Measurements from ENCODE around the gene MED13L.

The MED13L gene

DNA sequence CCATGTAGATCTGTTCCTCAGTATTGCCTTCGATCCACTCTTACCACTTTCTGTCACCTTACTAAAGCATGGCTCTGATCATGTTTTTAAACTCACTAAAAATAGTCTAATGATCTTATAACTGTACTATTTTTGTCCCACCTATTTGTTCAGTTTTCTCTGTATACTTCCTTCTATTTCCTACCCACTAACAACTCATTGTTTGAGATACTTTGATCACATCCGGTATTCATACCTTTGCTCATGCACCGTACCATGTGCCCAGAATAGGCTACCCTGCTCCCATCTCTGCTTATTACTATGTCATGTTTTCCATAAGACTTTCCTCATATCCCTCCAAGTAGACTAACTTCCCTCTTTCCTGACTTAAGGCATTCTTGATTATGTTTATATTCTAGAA is 128.6 kb downstream of the MED13L start:
- ATAC-seq: no peak
- TF ChIP-seq PPARA (CRISPR knock-in tag; IDR thresholded peaks at IDR 0.05; ENCODE audit: borderline replicate concordance) (no peak), ARNTL (CRISPR knock-in tag; IDR thresholded peaks at IDR 0.05; ENCODE audit: borderline replicate concordance, low read depth) (no peak), ZNF70 (CRISPR knock-in tag; IDR thresholded peaks at IDR 0.05) (no peak), SNAI2 (CRISPR knock-in tag; IDR thresholded peaks at IDR 0.05) (no peak), CSDC2 (CRISPR knock-in tag; IDR thresholded peaks at IDR 0.05) (no peak)

DNA sequence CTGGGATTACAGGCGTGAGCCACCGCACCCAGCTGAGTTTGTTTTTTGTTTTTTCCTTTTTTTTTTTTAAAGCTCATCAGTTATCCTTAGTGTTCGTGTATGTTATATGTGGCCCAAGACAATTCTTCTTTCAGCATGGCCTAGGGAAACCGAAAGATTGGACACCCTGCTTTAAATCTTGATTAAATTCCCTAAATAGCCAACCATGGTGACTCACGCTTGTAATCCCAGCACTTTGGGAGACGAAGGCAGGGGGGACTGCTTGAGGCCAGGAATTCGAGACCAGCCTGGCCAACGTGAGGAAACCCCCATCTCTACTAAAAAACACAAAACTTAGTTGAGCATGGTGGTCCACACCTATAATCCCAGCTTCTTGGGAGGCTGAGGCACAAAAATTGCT is 131.1 kb downstream of the MED13L start:
- TF ChIP-seq ZC3H10 (CRISPR knock-in tag; IDR thresholded peaks at IDR 0.05) (no peak), RARB (CRISPR knock-in tag; IDR thresholded peaks at IDR 0.05) (no peak), ZFP30 (CRISPR knock-in tag; IDR thresholded peaks at IDR 0.05) (no peak), PPARA (CRISPR knock-in tag; IDR thresholded peaks at IDR 0.05; ENCODE audit: borderline replicate concordance) (no peak), SNAI2 (CRISPR knock-in tag; IDR thresholded peaks at IDR 0.05) (no peak), ZNF8 (CRISPR knock-in tag; IDR thresholded peaks at IDR 0.05) (no peak), TOX (CRISPR knock-in tag; IDR thresholded peaks at IDR 0.05; ENCODE audit: borderline replicate concordance) (no peak), GLIS3 (CRISPR knock-in tag; IDR thresholded peaks at IDR 0.05) (no peak), CSDC2 (CRISPR knock-in tag; IDR thresholded peaks at IDR 0.05) (no peak), ESRRG (CRISPR knock-in tag; IDR thresholded peaks at IDR 0.05) (no peak), ZNF565 (CRISPR knock-in tag; conservative IDR thresholded peaks at IDR 0.05; ENCODE audit: low read depth) (no peak)
- no peak for ATAC-seq

- ATAC-seq: no peak
- TF ChIP-seq CSRNP3 (CRISPR knock-in tag; IDR thresholded peaks at IDR 0.05): no peak
- TF ChIP-seq BACH2 (CRISPR knock-in tag; IDR thresholded peaks at IDR 0.05; ENCODE audit: borderline replicate concordance): no peak
- TF ChIP-seq OSR1 (CRISPR knock-in tag; IDR thresholded peaks at IDR 0.05): no peak
- no peak for TF ChIP-seq TCF4 (CRISPR knock-in tag; IDR thresholded peaks at IDR 0.05; ENCODE audit: borderline replicate concordance)
- no peak for TF ChIP-seq GLIS3 (CRISPR knock-in tag; IDR thresholded peaks at IDR 0.05)
- TF ChIP-seq RARB (CRISPR knock-in tag; IDR thresholded peaks at IDR 0.05): no peak
- no peak for TF ChIP-seq ZFP30 (CRISPR knock-in tag; IDR thresholded peaks at IDR 0.05)
- TF ChIP-seq, protein P1, sequence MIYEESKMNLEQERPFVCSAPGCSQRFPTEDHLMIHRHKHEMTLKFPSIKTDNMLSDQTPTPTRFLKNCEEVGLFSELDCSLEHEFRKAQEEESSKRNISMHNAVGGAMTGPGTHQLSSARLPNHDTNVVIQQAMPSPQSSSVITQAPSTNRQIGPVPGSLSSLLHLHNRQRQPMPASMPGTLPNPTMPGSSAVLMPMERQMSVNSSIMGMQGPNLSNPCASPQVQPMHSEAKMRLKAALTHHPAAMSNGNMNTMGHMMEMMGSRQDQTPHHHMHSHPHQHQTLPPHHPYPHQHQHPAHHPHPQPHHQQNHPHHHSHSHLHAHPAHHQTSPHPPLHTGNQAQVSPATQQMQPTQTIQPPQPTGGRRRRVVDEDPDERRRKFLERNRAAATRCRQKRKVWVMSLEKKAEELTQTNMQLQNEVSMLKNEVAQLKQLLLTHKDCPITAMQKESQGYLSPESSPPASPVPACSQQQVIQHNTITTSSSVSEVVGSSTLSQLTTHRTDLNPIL (CRISPR knock-in tag; IDR thresholded peaks at IDR 0.05; ENCODE audit: low read depth): no peak
Measured at GRCh38 chr12:116145451-116145850, 132.0 kb downstream of the MED13L start.

DNA sequence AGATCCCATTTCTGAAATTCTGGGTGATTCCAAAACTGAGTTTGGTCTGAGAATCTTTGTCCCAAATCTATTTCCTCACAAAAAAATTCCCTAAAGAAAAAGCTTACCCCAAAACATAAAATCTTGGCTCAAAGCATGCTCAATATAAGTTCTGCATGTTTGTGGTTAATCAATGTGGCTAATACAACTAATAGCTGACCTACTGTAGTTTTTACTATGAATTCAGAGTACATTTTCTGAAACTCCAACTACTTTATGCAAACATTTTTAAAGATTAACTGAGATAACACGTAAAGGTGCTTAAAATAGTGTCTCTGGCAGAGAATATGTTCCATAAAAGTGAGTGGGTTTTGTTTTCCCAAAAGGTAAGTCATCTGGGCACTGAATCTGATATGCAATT is 133.1 kb downstream of the MED13L start:
- no peak for TF ChIP-seq RARB (CRISPR knock-in tag; IDR thresholded peaks at IDR 0.05)
- no peak for TF ChIP-seq TOX (CRISPR knock-in tag; IDR thresholded peaks at IDR 0.05; ENCODE audit: borderline replicate concordance)
- no peak for TF ChIP-seq OSR1 (CRISPR knock-in tag; IDR thresholded peaks at IDR 0.05)
- no peak for TF ChIP-seq GLIS3 (CRISPR knock-in tag; IDR thresholded peaks at IDR 0.05)
- no peak for ATAC-seq

DNA sequence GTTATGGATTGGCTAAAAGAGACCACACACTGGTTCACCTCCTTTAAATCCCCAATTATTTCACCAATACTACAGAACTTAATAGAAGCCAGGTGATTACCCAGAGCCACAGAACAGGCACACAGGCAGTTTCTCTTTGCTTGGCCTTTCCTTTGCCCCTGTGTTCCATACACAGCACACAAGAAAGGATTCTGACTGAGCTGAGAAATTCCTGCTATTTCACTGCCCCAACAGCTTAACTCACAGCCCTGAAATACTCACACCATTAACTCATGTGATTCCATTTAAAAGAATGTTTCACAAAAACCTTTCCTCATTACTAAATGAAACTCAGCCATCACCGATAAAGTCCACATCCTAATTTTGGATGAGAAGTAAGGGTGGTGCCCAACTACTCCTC is 133.6 kb downstream of the MED13L start:
- TF ChIP-seq OSR1 (CRISPR knock-in tag; IDR thresholded peaks at IDR 0.05) (no peak), GLIS3 (CRISPR knock-in tag; IDR thresholded peaks at IDR 0.05) (no peak), BACH2 (CRISPR knock-in tag; IDR thresholded peaks at IDR 0.05; ENCODE audit: borderline replicate concordance) (no peak), PPARA (CRISPR knock-in tag; IDR thresholded peaks at IDR 0.05; ENCODE audit: borderline replicate concordance) (no peak)
- TF ChIP-seq, protein P1 (CRISPR knock-in tag; IDR thresholded peaks at IDR 0.05; ENCODE audit: low read depth): no peak
- ATAC-seq: peak; percentile 81

GRCh38 chr12:116142936-116143898 is 134.3 kb downstream of the MED13L start:
- ATAC-seq: peak; percentile 75

More at GRCh38 chr12:116142936-116143898, 134.3 kb downstream of the MED13L start:
- TF ChIP-seq PPARA (CRISPR knock-in tag; IDR thresholded peaks at IDR 0.05; ENCODE audit: borderline replicate concordance): no peak
- TF ChIP-seq ZNF70 (CRISPR knock-in tag; IDR thresholded peaks at IDR 0.05): no peak
- no peak for TF ChIP-seq SNAI2 (CRISPR knock-in tag; IDR thresholded peaks at IDR 0.05)
- TF ChIP-seq ISL1 (CRISPR knock-in tag; IDR thresholded peaks at IDR 0.05): peak; percentile 78
- no peak for TF ChIP-seq BACH2 (CRISPR knock-in tag; IDR thresholded peaks at IDR 0.05; ENCODE audit: borderline replicate concordance)
- TF ChIP-seq TCF4 (CRISPR knock-in tag; IDR thresholded peaks at IDR 0.05; ENCODE audit: borderline replicate concordance): no peak
- TF ChIP-seq ZFP3 (CRISPR knock-in tag; IDR thresholded peaks at IDR 0.05): no peak
- TF ChIP-seq TOX (CRISPR knock-in tag; IDR thresholded peaks at IDR 0.05; ENCODE audit: borderline replicate concordance): peak; percentile 21; the same call in 1 of the 2 replicates
